H1 (cell line): ENCODE results near the gene GPR65. TPM values are rescaled to one million over a fixed set of nuclear protein-coding genes. Genes with fewer than 3 reads are reported as not detected.

Source experiments
- CTCF ChIA-PET: fragments of 300-600 bp; sonication (Branson Sonifier 250); formaldehyde crosslinking; loops from one replicate; lab custom pipeline; 2021; ENCODE audit not compliant: partially characterized antibody; lab: Charles Lee
- POLR2A ChIA-PET: fragments of 300-600 bp; sonication (Branson Sonifier 250); formaldehyde crosslinking; loops from one replicate; lab custom pipeline; 2021; ENCODE audit warnings: inconsistent platforms; ENCODE audit not compliant: partially characterized antibody; lab: Charles Lee
- DNase-seq, 2 experiments: peaks; one replicate each; pipeline versions ENCODE4 v3.0.0 to v3.0.0-alpha.2; 2010 to 2022; ENCODE audit warnings: low spot score in 2 of 2, low read depth in 1 of 2, mixed read lengths in 1 of 2
- FAIRE-seq: peaks from 2 replicates; lab custom pipeline; 2011; peaks lifted over from hg19 to GRCh38; lab: Jason Lieb, UNC
- H2AFZ ChIP-seq: 2 replicates; pipeline ENCODE4 v1.8.1; 2012; ENCODE audit warnings: low read length, inconsistent platforms
- H2AK5ac ChIP-seq: 2 replicates; pipeline ENCODE4 v1.6.1; 2013; ENCODE audit warnings: low read depth, low read length
- H2BK120ac ChIP-seq: replicated peaks from 2 replicates; pipeline ENCODE3; 2013; ENCODE audit warnings: low read depth, low read length, inconsistent platforms
- H2BK12ac ChIP-seq: 2 replicates; pipeline ENCODE4 v1.6.1; 2013; ENCODE audit warnings: low read depth, low read length
- H2BK15ac ChIP-seq: 2 replicates; pipeline ENCODE4 v1.6.1; 2013; ENCODE audit warnings: low read length
- H2BK20ac ChIP-seq: 2 replicates; pipeline ENCODE4 v1.6.1; 2013; ENCODE audit warnings: low read length
- H2BK5ac ChIP-seq: 2 replicates; pipeline ENCODE4 v1.6.1; 2013; ENCODE audit warnings: low read depth, low read length
- H3K14ac ChIP-seq: 2 replicates; pipeline ENCODE4 v1.6.1; 2013; ENCODE audit warnings: inconsistent platforms; ENCODE audit not compliant: insufficient read length
- H3K18ac ChIP-seq: 2 replicates; pipeline ENCODE4 v1.6.1; 2013; ENCODE audit warnings: low read length; ENCODE audit errors: extremely low read depth
- H3K23ac ChIP-seq: 2 replicates; pipeline ENCODE4 v1.6.1; 2013; ENCODE audit warnings: inconsistent platforms; ENCODE audit not compliant: insufficient read length
- H3K23me2 ChIP-seq: 2 replicates; pipeline ENCODE4 v1.6.1; 2013; ENCODE audit warnings: low read depth, low read length
- H3K27ac ChIP-seq: 2 replicates; pipeline ENCODE4 v1.6.1; 2011; ENCODE audit warnings: low read depth, low read length, inconsistent platforms
- H3K27me3 ChIP-seq, 4 experiments: replicated peaks in 1 of 4; 1 replicate in 1 of 4; 2 replicates in 3 of 4; pipeline versions ENCODE4 v1.6.1 to v1.8.1; 2011 to 2013; ENCODE audit warnings: low read length in 3 of 4, mild to moderate bottlenecking in 3 of 4, inconsistent platforms in 2 of 4, mixed read lengths in 2 of 4, moderate library complexity in 1 of 4; ENCODE audit not compliant: control insufficient read depth in 3 of 4, insufficient read depth in 3 of 4; ENCODE audit errors: extremely low read depth in 1 of 4
- H3K36me3 ChIP-seq, 4 experiments: 2 replicates each; pipeline versions ENCODE4 v1.6.1 to v1.8.1; 2011 to 2013; ENCODE audit warnings: mild to moderate bottlenecking in 4 of 4, low read length in 3 of 4, moderate library complexity in 2 of 4, control low read depth in 1 of 4, inconsistent platforms in 1 of 4; ENCODE audit not compliant: insufficient read depth in 4 of 4, control insufficient read depth in 2 of 4
- H3K4ac ChIP-seq: replicated peaks from 2 replicates; pipeline ENCODE3; 2013; ENCODE audit warnings: low read length, low read depth, mixed read lengths, inconsistent platforms; ENCODE audit not compliant: insufficient read length
- H3K4me1 ChIP-seq, 4 experiments: replicated peaks in 1 of 4; 1 replicate in 1 of 4; 2 replicates in 3 of 4; pipeline versions ENCODE4 v1.6.1 to v1.8.1; 2011 to 2013; ENCODE audit warnings: low read length in 3 of 4, inconsistent platforms in 2 of 4, mixed read lengths in 1 of 4; ENCODE audit not compliant: insufficient read depth in 4 of 4, control insufficient read depth in 3 of 4
- H3K4me2 ChIP-seq, 2 experiments: 2 replicates each; pipeline versions ENCODE4 v1.6.1 to v1.8.1; 2011 to 2013; ENCODE audit warnings: low read depth in 2 of 2, low read length in 2 of 2, control low read depth in 1 of 2, inconsistent platforms in 1 of 2, mild to moderate bottlenecking in 1 of 2; ENCODE audit not compliant: insufficient read depth in 1 of 2
- H3K4me3 ChIP-seq, 4 experiments: fragments of 200-600, 300-600 bp in 1 of 4; sonication (generic), shearing (Covaris generic), sonication (Bioruptor Twin) in 1 of 4; 2 replicates each; pipeline versions ENCODE4 v1.5.1 to v1.8.1; 2011 to 2016; ENCODE audit warnings: low read length in 4 of 4, low read depth in 3 of 4, control low read depth in 2 of 4, inconsistent platforms in 2 of 4, mild to moderate bottlenecking in 2 of 4, mixed read lengths in 1 of 4, moderate library complexity in 1 of 4; ENCODE audit not compliant: insufficient read depth in 2 of 4; ENCODE audit errors: extremely low read depth in 1 of 4
- H3K56ac ChIP-seq: replicated peaks from 2 replicates; pipeline ENCODE3; 2013; ENCODE audit warnings: low read depth, mild to moderate bottlenecking, mixed read lengths, low read length, inconsistent platforms; ENCODE audit not compliant: insufficient read length
- H3K79me1 ChIP-seq: 2 replicates; pipeline ENCODE4 v1.6.1; 2013; ENCODE audit warnings: low read depth, low read length, control low read depth
- H3K79me2 ChIP-seq, 2 experiments: 2 replicates each; pipeline versions ENCODE4 v1.6.1 to v1.8.1; 2012 to 2013; ENCODE audit warnings: low read length in 2 of 2, mild to moderate bottlenecking in 2 of 2, inconsistent platforms in 1 of 2; ENCODE audit not compliant: insufficient read depth in 2 of 2, control insufficient read depth in 1 of 2
- H3K9ac ChIP-seq, 4 experiments: replicated peaks in 1 of 4; 1 replicate in 1 of 4; 2 replicates in 3 of 4; pipeline versions ENCODE4 v1.6.1 to v1.8.1; 2011 to 2013; ENCODE audit warnings: low read depth in 3 of 4, low read length in 3 of 4, control low read depth in 2 of 4, mild to moderate bottlenecking in 2 of 4, moderate library complexity in 2 of 4, inconsistent platforms in 1 of 4; ENCODE audit errors: extremely low read depth in 1 of 4
- H3K9me3 ChIP-seq, 2 experiments: 2 replicates each; pipeline versions ENCODE4 v1.6.1 to v1.8.1; 2012 to 2013; ENCODE audit warnings: mild to moderate bottlenecking in 2 of 2, moderate library complexity in 2 of 2, control low read depth in 1 of 2, inconsistent platforms in 1 of 2, low read depth in 1 of 2, low read length in 1 of 2, mixed read lengths in 1 of 2; ENCODE audit not compliant: insufficient read depth in 2 of 2
- H4K20me1 ChIP-seq, 2 experiments: replicated peaks in 1 of 2; 2 replicates each; pipeline versions ENCODE3 to v1.8.1; 2011 to 2013; ENCODE audit warnings: inconsistent platforms in 2 of 2, low read length in 2 of 2, mild to moderate bottlenecking in 1 of 2; ENCODE audit not compliant: insufficient read depth in 2 of 2, control insufficient read depth in 1 of 2
- H4K5ac ChIP-seq: 2 replicates; pipeline ENCODE4 v1.6.1; 2013; ENCODE audit warnings: low read length, low read depth, mixed read lengths, inconsistent platforms; ENCODE audit not compliant: insufficient read length
- H4K8ac ChIP-seq: 2 replicates; pipeline ENCODE4 v1.8.0; 2013; ENCODE audit warnings: mild to moderate bottlenecking, moderate library complexity, low read length, inconsistent platforms; ENCODE audit not compliant: insufficient read depth; ENCODE audit errors: extremely low read depth
- H4K91ac ChIP-seq: replicated peaks from 2 replicates; pipeline ENCODE3; 2013; ENCODE audit warnings: low read length, mixed read lengths, inconsistent platforms; ENCODE audit not compliant: insufficient read length
- MAFK ChIP-seq: IDR thresholded peaks from 2 replicates; pipeline ENCODE4 v1.6.1; 2012; ENCODE audit warnings: low read depth, mild to moderate bottlenecking, improper control_type of control experiment, low read length
- WGBS, 2 experiments: shearing (Covaris generic) in 1 of 2; methylation state at CpG; one replicate each; pipeline versions ENCODE4 v1.1.6 to v1.1.7; 2013 to 2015; ENCODE audit warnings: low lambda C conversion rate in 2 of 2, mixed read lengths in 2 of 2, inconsistent platforms in 1 of 2, low coverage in 1 of 2, missing lambda C conversion rate in 1 of 2; ENCODE audit not compliant: insufficient replicate concordance in 2 of 2, insufficient coverage in 1 of 2, insufficient read length in 1 of 2; ENCODE audit errors: extremely low coverage in 1 of 2, missing lambda C conversion rate in 1 of 2; 5-methylcytosine and 5-hydroxymethylcytosine counted together
- polyA plus RNA-seq, 7 experiments: library from polyadenylated mRNA; depleted of rRNA in 3 of 7; stranded (reverse) in 5 of 7; unstranded in 2 of 7; fragments of >200 nt in 5 of 7; fragments of 200-250 nt in 2 of 7; gene quantifications; 1 replicate in 5 of 7; 2 replicates in 1 of 7; 4 replicates in 1 of 7; pipeline versions ENCODE4 v1.2.1 to v1.2.3, GENCODE V29; 2011 to 2013; ENCODE audit warnings: missing spikeins in 2 of 7, mixed read lengths in 2 of 7
- total RNA-seq: library from RNA; stranded (reverse); fragmentation: NEBNext Ultra II Directional; extraction: Animal tissue kit (Norgen Biotek cat#: 25700); gene quantifications from 2 replicates; pipeline ENCODE4 v1.2.1, GENCODE V29; 2021

Gene GPR65
- total and polyA plus RNA-seq, 2 of the 8 experiments (the other 6 are each of a cell fraction or from before 2014, with no cell fraction given), result not detected

- H4K8ac ChIP-seq, result no peak overlapping the region
- H3K14ac ChIP-seq, result no peak overlapping the region
- no peaks in the 10 kb centered on the region for H3K9me3 ChIP-seq
- no peak overlapping the region for H3K9ac ChIP-seq
- H3K23ac ChIP-seq, result no peak overlapping the region
- ChIA-PET POLR2A (no interaction called here), CTCF (interaction anchor here (0.6 to 1.2 kb wide), 2 partner anchors 102 to 179 kb away, joined by 3 read pairs; no protein-coding TSS in a partner anchor)
- H3K4me2 ChIP-seq, result no peak overlapping the region
- no peaks in the 10 kb centered on the region for H3K23me2 ChIP-seq
- H2BK120ac ChIP-seq, result no peak overlapping the region
- H3K4me1 ChIP-seq, result no peaks in the 10 kb centered on the region
- H3K79me2 ChIP-seq, result no peaks in the 10 kb centered on the region
- no peak overlapping the region for H3K27ac ChIP-seq
- H3K4me3 ChIP-seq, result no peak overlapping the region
- no peaks in the 10 kb centered on the region for H3K27me3 ChIP-seq
- H3K79me1 ChIP-seq, result no peaks in the 10 kb centered on the region
- no peak for FAIRE-seq
- no peak overlapping the region for H2AFZ ChIP-seq
- H2BK12ac ChIP-seq, result no peak overlapping the region
- no peak overlapping the region for H2BK5ac ChIP-seq
- no peak overlapping the region for H3K4ac ChIP-seq
- H2AK5ac ChIP-seq, result no peak overlapping the region
- DNase-seq, result no peak
- H4K20me1 ChIP-seq, result no peaks in the 10 kb centered on the region
- no peak overlapping the region for H4K5ac ChIP-seq
- H2BK20ac ChIP-seq, result no peak overlapping the region
- no peaks in the 10 kb centered on the region for H3K36me3 ChIP-seq
- H3K18ac ChIP-seq, result no peak overlapping the region
- no peak overlapping the region for H2BK15ac ChIP-seq
- H4K91ac ChIP-seq, result no peak overlapping the region
- WGBS, 2 experiments, result 94% methylated on average over 2 of the region's 2 CpGs; no CpG with 5 or more reads in 1 of the 2 experiments
- no peak overlapping the region for H3K56ac ChIP-seq
- TF ChIP-seq MAFK, result no peak
These were observed 3.3 kb downstream of the GPR65 start for GRCh38 chr14:88008039-88008742.
